Middle frontal gyrus (tissue), 1 donor: ENCODE measurements around the gene TMEM235.

Experiments used
- DNase-seq: peaks from one replicate; pipeline ENCODE4 v3.0.0-alpha.2; 2015; ENCODE audit warnings: low spot score; ENCODE audit errors: extremely low spot score

TMEM235 gene

GRCh38 chr17:78253946-78254672 lies 22.7 kb downstream of the TMEM235 start:
- DNase-seq, result peak; percentile 80

GRCh38 chr17:78255029-78255656 lies 23.7 kb downstream of the TMEM235 start:
- no peak for DNase-seq

GRCh38 chr17:78255953-78256706 lies 24.7 kb downstream of the TMEM235 start:
- no peak for DNase-seq

- no peak for DNase-seq
These were observed 25.5 kb downstream of the TMEM235 start for GRCh38 chr17:78256707-78257591.

- DNase-seq, result no peak
These were observed 26.4 kb downstream of the TMEM235 start for GRCh38 chr17:78257810-78258322.

GRCh38 chr17:78258323-78259191 lies 27.1 kb downstream of the TMEM235 start:
- no peak for DNase-seq

- DNase-seq, result no peak
These were observed 27.7 kb downstream of the TMEM235 start for GRCh38 chr17:78259192-78259554.

- DNase-seq, result no peak
These were observed 31.8 kb downstream of the TMEM235 start for GRCh38 chr17:78263063-78263735.

- DNase-seq, result no peak
These were observed 32.4 kb downstream of the TMEM235 start for GRCh38 chr17:78263736-78264340.

- DNase-seq, result no peak
These were observed 33.2 kb downstream of the TMEM235 start for GRCh38 chr17:78264590-78264989.

GRCh38 chr17:78265121-78265520 lies 33.7 kb downstream of the TMEM235 start:
- no peak for DNase-seq

- DNase-seq, result no peak
These were observed 34.8 kb downstream of the TMEM235 start for GRCh38 chr17:78266231-78266631.

- DNase-seq, result no peak
These were observed 35.3 kb downstream of the TMEM235 start for GRCh38 chr17:78266771-78267170.

- no peak for DNase-seq
These were observed 36.0 kb downstream of the TMEM235 start for GRCh38 chr17:78267253-78268073.

GRCh38 chr17:78268191-78268874 lies 36.9 kb downstream of the TMEM235 start:
- no peak for DNase-seq

GRCh38 chr17:78268951-78269905 lies 37.8 kb downstream of the TMEM235 start:
- DNase-seq, result no peak

GRCh38 chr17:78269955-78270381 lies 38.5 kb downstream of the TMEM235 start:
- no peak for DNase-seq
